Epithelial cell of esophagus (primary cell): ENCODE data around the gene GATA5.

ENCODE experiments used
- DNase-seq: peaks from one replicate; pipeline ENCODE4 v3.0.0; 2010; ENCODE audit warnings: low read depth
- H3K4me3 ChIP-seq: 2 replicates; pipeline ENCODE4 v1.5.1; 2011; ENCODE audit warnings: mild to moderate bottlenecking, low read length, control low read depth
- CTCF ChIP-seq: IDR thresholded peaks from 2 replicates; pipeline ENCODE4 v1.5.1; 2011; ENCODE audit warnings: low read depth, mild to moderate bottlenecking, low read length, control low read depth, inconsistent platforms; ENCODE audit not compliant: insufficient read depth; ENCODE audit errors: missing control alignments

GATA5 gene

GRCh38 chr20:62466806-62467537 lies 8.8 kb downstream of the GATA5 start:
- H3K4me3 ChIP-seq = no peak overlapping the region
- TF ChIP-seq CTCF = no peak
- DNase-seq = no peak

- no peak for DNase-seq
- H3K4me3 ChIP-seq = no peak overlapping the region
- TF ChIP-seq CTCF = no peak
These were observed 9.6 kb downstream of the GATA5 start for GRCh38 chr20:62466072-62466760.

GRCh38 chr20:62464990-62465389 lies 10.8 kb downstream of the GATA5 start:
- no peak overlapping the region for H3K4me3 ChIP-seq
- no peak for DNase-seq
- no peak for TF ChIP-seq CTCF

- no peak overlapping the region for H3K4me3 ChIP-seq
- DNase-seq = no peak
- no peak for TF ChIP-seq CTCF
These were observed 11.4 kb downstream of the GATA5 start for GRCh38 chr20:62464425-62464770.

- TF ChIP-seq CTCF = no peak
- no peak for DNase-seq
These were observed 12.0 kb downstream of the GATA5 start for GRCh38 chr20:62463651-62464424.

GRCh38 chr20:62462976-62463592 lies 12.7 kb downstream of the GATA5 start:
- no peak for TF ChIP-seq CTCF
- H3K4me3 ChIP-seq = no peak overlapping the region
- DNase-seq = no peak

More at GRCh38 chr20:62463651-62464424, 12.0 kb downstream of the GATA5 start:
- no peak overlapping the region for H3K4me3 ChIP-seq
